GM12878 (cell line): ENCODE data around the gene CNDP2. TPM values are rescaled to one million over a fixed set of nuclear protein-coding genes. Genes with fewer than 3 reads are reported as not detected.

ENCODE experiments used
- ATF7 ChIP-seq: fragments of 450-650 bp; IDR thresholded peaks from 2 replicates; pipeline ENCODE4 v1.6.1; 2016; ENCODE audit warnings: low read depth, mild to moderate bottlenecking
- BHLHE40 ChIP-seq, 2 experiments: fragments of 450-650 bp in 1 of 2; IDR thresholded peaks; 2 replicates each; pipeline ENCODE4 v1.6.1; 2011 to 2017; ENCODE audit warnings: low read depth in 2 of 2, borderline replicate concordance in 1 of 2, improper control_type of control experiment in 1 of 2, low read length in 1 of 2, mild to moderate bottlenecking in 1 of 2
- EP300 ChIP-seq, 2 experiments: fragments of 150-350 bp in 1 of 2; IDR thresholded peaks; 2 replicates each; pipeline ENCODE4 v1.6.1; 2011 to 2012; ENCODE audit warnings: low read depth in 2 of 2, low read length in 2 of 2, borderline replicate concordance in 1 of 2, improper control_type of control experiment in 1 of 2, inconsistent platforms in 1 of 2; ENCODE audit not compliant: control insufficient read depth in 1 of 2
- GATAD2B ChIP-seq: fragments of 450-650 bp; conservative IDR thresholded peaks from 2 replicates; pipeline ENCODE4 v1.6.1; 2017; ENCODE audit warnings: low read depth, mild to moderate bottlenecking, moderate library complexity
- IKZF1 ChIP-seq: fragments of 450-650 bp; conservative IDR thresholded peaks from 2 replicates; pipeline ENCODE4 v1.6.1; 2017; ENCODE audit warnings: antibody characterized with exemption, mild to moderate bottlenecking
- NR2F1 ChIP-seq: fragments of 450-650 bp; conservative IDR thresholded peaks from 2 replicates; pipeline ENCODE4 v1.6.1; 2017; ENCODE audit warnings: mild to moderate bottlenecking
- NRF1 ChIP-seq: conservative IDR thresholded peaks from 2 replicates; pipeline ENCODE4 v1.6.1; 2011; ENCODE audit warnings: mild to moderate bottlenecking, low read depth, low read length, improper control_type of control experiment
- SMAD5 ChIP-seq: IDR thresholded peaks from 2 replicates; pipeline ENCODE4 v1.6.1; 2016; ENCODE audit warnings: antibody characterized with exemption, low read depth
- SMC3 ChIP-seq: IDR thresholded peaks from 2 replicates; pipeline ENCODE4 v1.6.1; 2011; ENCODE audit warnings: low read length, improper control_type of control experiment, borderline replicate concordance
- ZNF622 ChIP-seq: fragments of 450-650 bp; IDR thresholded peaks from 2 replicates; pipeline ENCODE4 v1.6.1; 2017; ENCODE audit warnings: mild to moderate bottlenecking, inconsistent platforms
- polyA plus RNA-seq, 11 experiments: library from polyadenylated mRNA; depleted of rRNA in 4 of 11; unstranded in 6 of 11; stranded (reverse) in 5 of 11; fragments of >200 nt; fragmentation: Nextera tagmentation in 4 of 11; fragmentation: Illumina TruSeq in 1 of 11; extraction: Ambion mirVana in 4 of 11; extraction: Trizol in 1 of 11; gene quantifications; 1 replicate in 1 of 11; 2 replicates in 10 of 11; pipeline versions ENCODE4 v1.2.1 to v1.2.3, GENCODE V29; 2011 to 2016; ENCODE audit warnings: inconsistent platforms in 2 of 11, missing spikeins in 2 of 11, low read depth in 1 of 11
- total RNA-seq, 4 experiments: library from RNA; depleted of rRNA in 3 of 4; stranded (reverse); fragments of >200 nt in 3 of 4; fragmentation: Illumina TruSeq in 1 of 4; extraction: Trizol in 1 of 4; gene quantifications; 2 replicates each; pipeline versions ENCODE4 v1.2.1 to v1.2.3, GENCODE V29; 2013 to 2021
- TF ChIP-seq, protein P1 (sequence below): IDR thresholded peaks from 2 replicates; pipeline ENCODE4 v1.6.1; 2012; ENCODE audit warnings: low read depth, low read length, improper control_type of control experiment
- TF ChIP-seq, protein P2 (sequence below): fragments of 150-350 bp; IDR thresholded peaks from 2 replicates; pipeline ENCODE4 v1.6.1; 2016; ENCODE audit warnings: low read depth, low read length
- TF ChIP-seq, protein P3 (sequence below): IDR thresholded peaks from 2 replicates; pipeline ENCODE4 v1.6.1; 2012; ENCODE audit warnings: improper control_type of control experiment, low read depth, low read length; ENCODE audit not compliant: insufficient replicate concordance
- TF ChIP-seq, protein P4 (sequence below), 3 experiments: IDR thresholded peaks in 2 of 3; conservative IDR thresholded peaks in 1 of 3; 2 replicates each; pipeline ENCODE4 v1.5.1; 2011; ENCODE audit warnings: low read depth in 3 of 3, low read length in 3 of 3, mild to moderate bottlenecking in 3 of 3, control low read depth in 2 of 3, moderate library complexity in 2 of 3, inconsistent platforms in 1 of 3, mixed read lengths in 1 of 3; ENCODE audit not compliant: control insufficient read depth in 2 of 3, insufficient read depth in 1 of 3; ENCODE audit errors: extremely low read depth in 1 of 3
- TF ChIP-seq, protein P5 (sequence below): fragments of 450-650 bp; IDR thresholded peaks from 2 replicates; pipeline ENCODE4 v1.6.1; 2014; ENCODE audit warnings: mild to moderate bottlenecking

Gene CNDP2
- total and polyA plus RNA-seq, 10 of the 15 experiments (the other 5 are each of a cell fraction or from before 2014, with no cell fraction given), result 63.5 to 213 (median 158) TPM

DNA sequence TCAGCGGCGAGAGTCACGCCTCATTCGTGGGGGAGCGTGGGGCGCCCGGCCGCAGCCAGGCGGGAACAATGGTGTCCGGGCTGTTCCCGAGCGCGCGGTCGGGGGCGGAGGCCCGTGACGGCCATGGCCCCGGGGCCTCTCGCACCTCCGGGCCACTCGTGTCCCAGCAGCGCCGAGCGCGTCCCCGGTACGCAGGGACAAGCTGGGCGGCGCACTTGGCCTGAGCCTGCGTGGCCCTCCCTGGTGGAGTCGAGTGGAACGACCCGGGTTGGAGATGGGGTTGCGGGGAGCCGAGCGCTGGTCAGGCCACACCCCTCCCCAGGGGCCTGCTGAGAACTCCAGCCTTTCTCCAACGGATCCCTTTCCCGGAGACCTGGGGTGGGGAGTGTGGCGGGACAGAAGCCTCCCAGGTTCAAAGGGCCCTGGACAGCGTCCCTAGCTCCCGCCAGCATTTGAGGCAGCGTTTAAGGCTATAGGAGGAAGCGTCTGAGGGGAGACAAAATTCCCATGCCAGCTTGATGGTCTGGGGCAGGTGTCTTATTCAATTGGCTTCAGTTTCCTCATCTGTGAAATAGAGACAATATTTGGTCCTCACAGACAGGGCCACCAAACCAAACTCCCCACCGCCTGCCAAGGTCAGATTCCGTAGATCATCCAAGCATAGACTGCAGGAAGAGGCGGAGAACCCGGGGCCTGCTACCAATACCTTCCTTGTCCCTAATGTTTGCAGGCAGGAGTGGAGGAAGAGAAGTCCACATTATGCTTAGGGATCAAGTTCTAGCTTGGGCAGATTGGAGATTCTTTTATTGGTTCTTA lies 553 bp downstream of the CNDP2 start (continued):
- peak; percentile 47 for TF ChIP-seq IKZF1
- TF ChIP-seq ZNF622, result no peak
- TF ChIP-seq, protein P1, sequence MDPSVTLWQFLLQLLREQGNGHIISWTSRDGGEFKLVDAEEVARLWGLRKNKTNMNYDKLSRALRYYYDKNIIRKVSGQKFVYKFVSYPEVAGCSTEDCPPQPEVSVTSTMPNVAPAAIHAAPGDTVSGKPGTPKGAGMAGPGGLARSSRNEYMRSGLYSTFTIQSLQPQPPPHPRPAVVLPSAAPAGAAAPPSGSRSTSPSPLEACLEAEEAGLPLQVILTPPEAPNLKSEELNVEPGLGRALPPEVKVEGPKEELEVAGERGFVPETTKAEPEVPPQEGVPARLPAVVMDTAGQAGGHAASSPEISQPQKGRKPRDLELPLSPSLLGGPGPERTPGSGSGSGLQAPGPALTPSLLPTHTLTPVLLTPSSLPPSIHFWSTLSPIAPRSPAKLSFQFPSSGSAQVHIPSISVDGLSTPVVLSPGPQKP, result no peak
- TF ChIP-seq, protein P2, sequence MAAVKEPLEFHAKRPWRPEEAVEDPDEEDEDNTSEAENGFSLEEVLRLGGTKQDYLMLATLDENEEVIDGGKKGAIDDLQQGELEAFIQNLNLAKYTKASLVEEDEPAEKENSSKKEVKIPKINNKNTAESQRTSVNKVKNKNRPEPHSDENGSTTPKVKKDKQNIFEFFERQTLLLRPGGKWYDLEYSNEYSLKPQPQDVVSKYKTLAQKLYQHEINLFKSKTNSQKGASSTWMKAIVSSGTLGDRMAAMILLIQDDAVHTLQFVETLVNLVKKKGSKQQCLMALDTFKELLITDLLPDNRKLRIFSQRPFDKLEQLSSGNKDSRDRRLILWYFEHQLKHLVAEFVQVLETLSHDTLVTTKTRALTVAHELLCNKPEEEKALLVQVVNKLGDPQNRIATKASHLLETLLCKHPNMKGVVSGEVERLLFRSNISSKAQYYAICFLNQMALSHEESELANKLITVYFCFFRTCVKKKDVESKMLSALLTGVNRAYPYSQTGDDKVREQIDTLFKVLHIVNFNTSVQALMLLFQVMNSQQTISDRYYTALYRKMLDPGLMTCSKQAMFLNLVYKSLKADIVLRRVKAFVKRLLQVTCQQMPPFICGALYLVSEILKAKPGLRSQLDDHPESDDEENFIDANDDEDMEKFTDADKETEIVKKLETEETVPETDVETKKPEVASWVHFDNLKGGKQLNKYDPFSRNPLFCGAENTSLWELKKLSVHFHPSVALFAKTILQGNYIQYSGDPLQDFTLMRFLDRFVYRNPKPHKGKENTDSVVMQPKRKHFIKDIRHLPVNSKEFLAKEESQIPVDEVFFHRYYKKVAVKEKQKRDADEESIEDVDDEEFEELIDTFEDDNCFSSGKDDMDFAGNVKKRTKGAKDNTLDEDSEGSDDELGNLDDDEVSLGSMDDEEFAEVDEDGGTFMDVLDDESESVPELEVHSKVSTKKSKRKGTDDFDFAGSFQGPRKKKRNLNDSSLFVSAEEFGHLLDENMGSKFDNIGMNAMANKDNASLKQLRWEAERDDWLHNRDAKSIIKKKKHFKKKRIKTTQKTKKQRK, result no peak
- no peak for TF ChIP-seq ATF7
- peak; percentile 95; the same call in 1 of the 2 replicates for TF ChIP-seq GATAD2B
- no peak for TF ChIP-seq SMC3
- peak; percentile 14; the same call in 1 of the 2 replicates for TF ChIP-seq NR2F1
- no peak for TF ChIP-seq SMAD5
- TF ChIP-seq EP300 (IDR thresholded peaks at IDR 0.05; ENCODE audit: borderline replicate concordance in 1 of 2, control insufficient read depth in 1 of 2, low read depth in 2 of 2, low read length in 2 of 2), result no peak
- TF ChIP-seq, protein P3, sequence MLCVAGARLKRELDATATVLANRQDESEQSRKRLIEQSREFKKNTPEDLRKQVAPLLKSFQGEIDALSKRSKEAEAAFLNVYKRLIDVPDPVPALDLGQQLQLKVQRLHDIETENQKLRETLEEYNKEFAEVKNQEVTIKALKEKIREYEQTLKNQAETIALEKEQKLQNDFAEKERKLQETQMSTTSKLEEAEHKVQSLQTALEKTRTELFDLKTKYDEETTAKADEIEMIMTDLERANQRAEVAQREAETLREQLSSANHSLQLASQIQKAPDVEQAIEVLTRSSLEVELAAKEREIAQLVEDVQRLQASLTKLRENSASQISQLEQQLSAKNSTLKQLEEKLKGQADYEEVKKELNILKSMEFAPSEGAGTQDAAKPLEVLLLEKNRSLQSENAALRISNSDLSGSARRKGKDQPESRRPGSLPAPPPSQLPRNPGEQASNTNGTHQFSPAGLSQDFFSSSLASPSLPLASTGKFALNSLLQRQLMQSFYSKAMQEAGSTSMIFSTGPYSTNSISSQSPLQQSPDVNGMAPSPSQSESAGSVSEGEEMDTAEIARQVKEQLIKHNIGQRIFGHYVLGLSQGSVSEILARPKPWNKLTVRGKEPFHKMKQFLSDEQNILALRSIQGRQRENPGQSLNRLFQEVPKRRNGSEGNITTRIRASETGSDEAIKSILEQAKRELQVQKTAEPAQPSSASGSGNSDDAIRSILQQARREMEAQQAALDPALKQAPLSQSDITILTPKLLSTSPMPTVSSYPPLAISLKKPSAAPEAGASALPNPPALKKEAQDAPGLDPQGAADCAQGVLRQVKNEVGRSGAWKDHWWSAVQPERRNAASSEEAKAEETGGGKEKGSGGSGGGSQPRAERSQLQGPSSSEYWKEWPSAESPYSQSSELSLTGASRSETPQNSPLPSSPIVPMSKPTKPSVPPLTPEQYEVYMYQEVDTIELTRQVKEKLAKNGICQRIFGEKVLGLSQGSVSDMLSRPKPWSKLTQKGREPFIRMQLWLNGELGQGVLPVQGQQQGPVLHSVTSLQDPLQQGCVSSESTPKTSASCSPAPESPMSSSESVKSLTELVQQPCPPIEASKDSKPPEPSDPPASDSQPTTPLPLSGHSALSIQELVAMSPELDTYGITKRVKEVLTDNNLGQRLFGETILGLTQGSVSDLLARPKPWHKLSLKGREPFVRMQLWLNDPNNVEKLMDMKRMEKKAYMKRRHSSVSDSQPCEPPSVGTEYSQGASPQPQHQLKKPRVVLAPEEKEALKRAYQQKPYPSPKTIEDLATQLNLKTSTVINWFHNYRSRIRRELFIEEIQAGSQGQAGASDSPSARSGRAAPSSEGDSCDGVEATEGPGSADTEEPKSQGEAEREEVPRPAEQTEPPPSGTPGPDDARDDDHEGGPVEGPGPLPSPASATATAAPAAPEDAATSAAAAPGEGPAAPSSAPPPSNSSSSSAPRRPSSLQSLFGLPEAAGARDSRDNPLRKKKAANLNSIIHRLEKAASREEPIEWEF, result no peak
- TF ChIP-seq NRF1, result no peak
- TF ChIP-seq BHLHE40 (IDR thresholded peaks at IDR 0.05; ENCODE audit: borderline replicate concordance in 1 of 2, low read depth in 2 of 2, low read length in 1 of 2), result peak in 1 of 2 experiments; percentile 37; a peak in 1 of 4 replicates
- TF ChIP-seq, protein P4, sequence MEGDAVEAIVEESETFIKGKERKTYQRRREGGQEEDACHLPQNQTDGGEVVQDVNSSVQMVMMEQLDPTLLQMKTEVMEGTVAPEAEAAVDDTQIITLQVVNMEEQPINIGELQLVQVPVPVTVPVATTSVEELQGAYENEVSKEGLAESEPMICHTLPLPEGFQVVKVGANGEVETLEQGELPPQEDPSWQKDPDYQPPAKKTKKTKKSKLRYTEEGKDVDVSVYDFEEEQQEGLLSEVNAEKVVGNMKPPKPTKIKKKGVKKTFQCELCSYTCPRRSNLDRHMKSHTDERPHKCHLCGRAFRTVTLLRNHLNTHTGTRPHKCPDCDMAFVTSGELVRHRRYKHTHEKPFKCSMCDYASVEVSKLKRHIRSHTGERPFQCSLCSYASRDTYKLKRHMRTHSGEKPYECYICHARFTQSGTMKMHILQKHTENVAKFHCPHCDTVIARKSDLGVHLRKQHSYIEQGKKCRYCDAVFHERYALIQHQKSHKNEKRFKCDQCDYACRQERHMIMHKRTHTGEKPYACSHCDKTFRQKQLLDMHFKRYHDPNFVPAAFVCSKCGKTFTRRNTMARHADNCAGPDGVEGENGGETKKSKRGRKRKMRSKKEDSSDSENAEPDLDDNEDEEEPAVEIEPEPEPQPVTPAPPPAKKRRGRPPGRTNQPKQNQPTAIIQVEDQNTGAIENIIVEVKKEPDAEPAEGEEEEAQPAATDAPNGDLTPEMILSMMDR (IDR thresholded peaks at IDR 0.05 in 2 of 3, conservative IDR thresholded peaks at IDR 0.05 in 1 of 3; ENCODE audit: control insufficient read depth in 2 of 3, extremely low read depth in 1 of 3, insufficient read depth in 1 of 3, low read depth in 3 of 3, low read length in 3 of 3), result 0 out of 6 replicates have a peak, but pooled peaks of 1 of the 3 experiments have one; percentile 10
- TF ChIP-seq, protein P5, sequence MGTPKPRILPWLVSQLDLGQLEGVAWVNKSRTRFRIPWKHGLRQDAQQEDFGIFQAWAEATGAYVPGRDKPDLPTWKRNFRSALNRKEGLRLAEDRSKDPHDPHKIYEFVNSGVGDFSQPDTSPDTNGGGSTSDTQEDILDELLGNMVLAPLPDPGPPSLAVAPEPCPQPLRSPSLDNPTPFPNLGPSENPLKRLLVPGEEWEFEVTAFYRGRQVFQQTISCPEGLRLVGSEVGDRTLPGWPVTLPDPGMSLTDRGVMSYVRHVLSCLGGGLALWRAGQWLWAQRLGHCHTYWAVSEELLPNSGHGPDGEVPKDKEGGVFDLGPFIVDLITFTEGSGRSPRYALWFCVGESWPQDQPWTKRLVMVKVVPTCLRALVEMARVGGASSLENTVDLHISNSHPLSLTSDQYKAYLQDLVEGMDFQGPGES, result no peak
